Measurements from ENCODE around the gene CDC42EP4. TPM values are rescaled to one million over a fixed set of nuclear protein-coding genes. Genes with fewer than 3 reads are reported as not detected.

The CDC42EP4 gene
- total RNA-seq, 1 donor from 2014 or later, result 41.9 TPM

DNA sequence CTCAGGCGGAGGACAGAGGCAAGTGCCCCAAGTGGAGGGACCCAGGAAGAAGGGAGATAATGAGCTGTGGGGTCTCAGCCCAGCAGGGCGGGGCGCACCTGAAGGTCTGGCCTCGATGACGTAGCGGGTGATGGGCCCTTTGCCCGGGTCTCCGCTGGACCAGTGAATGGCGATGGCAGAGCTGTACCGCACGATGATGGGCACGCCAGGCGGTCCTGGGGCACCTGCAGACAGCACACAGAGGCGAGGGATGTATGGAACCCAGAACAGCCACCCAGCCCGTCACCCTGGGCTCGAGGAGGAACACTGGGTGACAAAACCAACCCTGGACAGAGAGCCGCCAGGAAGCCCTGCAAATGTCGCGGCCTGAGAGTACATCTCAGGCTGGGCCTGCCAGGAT lies 46.2 kb upstream of the CDC42EP4 start:
- no peak for DNase-seq (ENCODE audit: low read depth)
- no peaks in the 10 kb centered on the region for H3K36me3 ChIP-seq (ENCODE audit: control insufficient read depth, insufficient read depth, low read length)
- TF ChIP-seq, protein P1, sequence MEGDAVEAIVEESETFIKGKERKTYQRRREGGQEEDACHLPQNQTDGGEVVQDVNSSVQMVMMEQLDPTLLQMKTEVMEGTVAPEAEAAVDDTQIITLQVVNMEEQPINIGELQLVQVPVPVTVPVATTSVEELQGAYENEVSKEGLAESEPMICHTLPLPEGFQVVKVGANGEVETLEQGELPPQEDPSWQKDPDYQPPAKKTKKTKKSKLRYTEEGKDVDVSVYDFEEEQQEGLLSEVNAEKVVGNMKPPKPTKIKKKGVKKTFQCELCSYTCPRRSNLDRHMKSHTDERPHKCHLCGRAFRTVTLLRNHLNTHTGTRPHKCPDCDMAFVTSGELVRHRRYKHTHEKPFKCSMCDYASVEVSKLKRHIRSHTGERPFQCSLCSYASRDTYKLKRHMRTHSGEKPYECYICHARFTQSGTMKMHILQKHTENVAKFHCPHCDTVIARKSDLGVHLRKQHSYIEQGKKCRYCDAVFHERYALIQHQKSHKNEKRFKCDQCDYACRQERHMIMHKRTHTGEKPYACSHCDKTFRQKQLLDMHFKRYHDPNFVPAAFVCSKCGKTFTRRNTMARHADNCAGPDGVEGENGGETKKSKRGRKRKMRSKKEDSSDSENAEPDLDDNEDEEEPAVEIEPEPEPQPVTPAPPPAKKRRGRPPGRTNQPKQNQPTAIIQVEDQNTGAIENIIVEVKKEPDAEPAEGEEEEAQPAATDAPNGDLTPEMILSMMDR (IDR thresholded peaks at IDR 0.05; ENCODE audit: insufficient read depth, low read length, poor library complexity, severe bottlenecking), result no peak
- no peaks in the 10 kb centered on the region for H3K27me3 ChIP-seq (ENCODE audit: control insufficient read depth, insufficient read depth, low read length)
- no peak overlapping the region for H3K4me3 ChIP-seq (ENCODE audit: low read depth, low read length)

DNA sequence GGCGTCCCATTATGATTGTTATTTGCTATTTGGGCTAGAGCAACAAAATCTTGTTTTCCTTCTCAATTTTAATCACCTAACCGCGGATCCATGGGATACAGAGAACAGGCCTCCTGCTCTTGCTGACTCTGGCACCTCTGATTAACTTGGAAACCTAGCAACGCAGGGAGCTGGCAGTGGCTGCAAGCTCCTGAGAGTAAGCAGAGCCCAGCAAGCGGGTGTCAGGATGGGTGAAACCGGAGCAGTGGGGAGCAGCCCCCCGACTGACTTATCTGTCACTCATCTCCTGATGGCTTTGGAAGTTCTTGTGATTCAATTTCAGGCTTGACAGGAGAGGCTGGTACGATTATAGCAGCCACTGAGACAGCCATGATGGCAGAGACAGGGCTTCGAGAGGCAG lies 45.5 kb upstream of the CDC42EP4 start:
- TF ChIP-seq, protein P1 (IDR thresholded peaks at IDR 0.05; ENCODE audit: insufficient read depth, low read length, poor library complexity, severe bottlenecking), result no peak
- H3K36me3 ChIP-seq (ENCODE audit: control insufficient read depth, insufficient read depth, low read length), result no peaks in the 10 kb centered on the region
- DNase-seq (ENCODE audit: low read depth), result no peak
- no peaks in the 10 kb centered on the region for H3K27me3 ChIP-seq (ENCODE audit: control insufficient read depth, insufficient read depth, low read length)
- no peak overlapping the region for H3K4me3 ChIP-seq (ENCODE audit: low read depth, low read length)

DNA sequence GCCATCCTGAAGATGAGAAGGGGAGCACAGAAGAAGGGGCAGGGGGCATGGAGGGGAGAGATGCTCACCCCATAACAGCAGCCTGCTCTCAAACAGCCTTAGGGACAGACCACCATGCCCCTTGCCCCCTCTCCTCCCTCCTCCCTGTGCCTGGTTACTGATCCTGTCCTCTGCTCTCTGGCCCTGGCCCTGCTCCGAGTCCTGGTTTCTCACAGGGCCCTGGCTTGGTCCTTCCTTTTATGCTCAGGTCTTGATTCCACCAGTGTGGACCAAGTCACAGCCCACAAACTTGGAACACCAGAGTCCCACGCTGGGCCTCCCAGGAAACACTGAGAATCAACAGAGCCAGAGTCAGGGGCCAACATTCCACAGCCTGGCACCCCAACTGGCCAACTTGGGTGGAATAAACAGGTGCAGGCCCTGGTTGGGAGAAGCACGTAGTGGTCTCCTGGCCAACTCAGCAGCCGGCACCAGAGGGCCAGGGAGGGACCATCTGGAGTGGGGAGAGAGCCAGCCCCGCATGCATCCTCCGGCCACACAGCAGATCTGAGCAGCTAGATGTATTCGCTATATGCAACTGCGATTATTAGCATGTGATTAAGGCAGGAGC lies 44.9 kb upstream of the CDC42EP4 start:
- TF ChIP-seq, protein P1 (IDR thresholded peaks at IDR 0.05; ENCODE audit: insufficient read depth, low read length, poor library complexity, severe bottlenecking), result no peak
- H3K36me3 ChIP-seq (ENCODE audit: control insufficient read depth, insufficient read depth, low read length), result no peaks in the 10 kb centered on the region

DNA sequence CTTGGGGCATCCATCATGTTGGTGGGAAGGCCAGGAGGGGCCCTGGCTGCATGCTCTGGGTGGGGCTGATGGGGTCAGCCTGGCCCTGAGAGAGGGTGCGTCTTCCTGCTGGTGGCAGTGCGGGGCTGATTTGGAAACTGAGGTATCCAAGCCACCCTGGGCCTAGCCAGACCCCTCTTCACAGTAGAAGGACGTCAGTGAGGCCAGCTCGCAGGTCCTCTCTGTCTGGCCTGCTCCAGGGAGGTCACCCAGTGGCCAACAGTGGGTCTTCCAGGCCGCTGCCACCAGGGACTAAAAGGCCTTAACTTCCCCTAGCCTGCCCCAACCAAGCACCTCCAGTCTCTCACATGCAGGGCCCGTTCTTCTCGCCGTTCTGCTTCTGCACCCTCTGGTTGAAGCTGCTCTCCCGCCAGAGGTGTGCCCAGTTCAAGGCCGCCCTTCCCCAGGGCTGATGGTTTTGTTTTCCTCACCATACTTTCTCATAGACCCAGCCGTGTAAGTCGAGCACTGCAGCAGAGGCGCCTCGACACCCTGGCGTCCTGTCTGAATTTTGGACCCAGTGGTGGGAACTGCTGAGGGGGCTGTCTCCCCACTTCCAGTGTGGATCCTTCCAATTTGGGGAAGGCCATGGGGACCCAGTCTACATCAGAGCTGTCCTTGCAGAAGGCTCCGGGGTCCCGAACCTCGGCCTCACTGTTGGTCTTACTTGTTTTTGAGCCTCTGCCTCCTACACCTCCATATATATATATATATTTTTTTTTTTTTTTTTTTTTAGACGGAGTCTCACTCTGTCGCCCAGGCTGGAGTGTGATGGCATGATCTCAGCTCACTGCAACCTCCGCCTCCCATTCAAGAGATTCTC lies 42.9 kb upstream of the CDC42EP4 start:
- no peaks in the 10 kb centered on the region for H3K36me3 ChIP-seq (ENCODE audit: control insufficient read depth, insufficient read depth, low read length)
- H3K27me3 ChIP-seq (ENCODE audit: control insufficient read depth, insufficient read depth, low read length), result no peaks in the 10 kb centered on the region
- H3K4me3 ChIP-seq (ENCODE audit: low read depth, low read length), result no peak overlapping the region
- DNase-seq (ENCODE audit: low read depth), result no peak
- TF ChIP-seq, protein P1 (IDR thresholded peaks at IDR 0.05; ENCODE audit: insufficient read depth, low read length, poor library complexity, severe bottlenecking), result no peak

More for the DNA sequence above, 44.9 kb upstream of the CDC42EP4 start:
- no peaks in the 10 kb centered on the region for H3K27me3 ChIP-seq (ENCODE audit: control insufficient read depth, insufficient read depth, low read length)
- DNase-seq (ENCODE audit: low read depth), result no peak
- H3K4me3 ChIP-seq (ENCODE audit: low read depth, low read length), result no peak overlapping the region

DNA sequence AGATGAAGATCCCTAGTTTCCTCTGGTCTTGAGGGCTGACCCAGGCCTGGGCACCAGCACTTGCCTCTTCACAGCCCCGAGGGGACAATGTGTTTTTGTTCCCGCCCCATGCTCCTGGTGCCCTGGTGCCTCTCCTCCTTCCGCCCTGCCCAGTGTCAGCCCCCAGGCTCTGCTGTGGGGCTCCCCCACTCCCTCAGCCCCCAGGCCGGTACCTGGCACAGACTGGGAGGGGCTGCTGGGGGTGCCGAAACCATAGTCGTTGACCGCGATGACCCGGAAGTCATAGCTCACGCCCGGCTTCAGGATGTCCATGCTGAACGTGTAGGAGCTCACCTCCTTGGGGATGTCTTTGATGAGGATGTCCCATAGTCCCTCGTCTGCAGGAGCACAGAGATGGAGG lies 40.5 kb upstream of the CDC42EP4 start:
- H3K4me3 ChIP-seq (ENCODE audit: low read depth, low read length), result no peak overlapping the region
- TF ChIP-seq, protein P1 (IDR thresholded peaks at IDR 0.05; ENCODE audit: insufficient read depth, low read length, poor library complexity, severe bottlenecking), result no peak
- no peak for DNase-seq (ENCODE audit: low read depth)
- H3K27me3 ChIP-seq (ENCODE audit: control insufficient read depth, insufficient read depth, low read length), result peaks cover 2% of the 10 kb centered on the region
- no peaks in the 10 kb centered on the region for H3K36me3 ChIP-seq (ENCODE audit: control insufficient read depth, insufficient read depth, low read length)
